Measurements from ENCODE around the gene GALNT5. TPM values are rescaled to one million over a fixed set of nuclear protein-coding genes. Genes with fewer than 3 reads are reported as not detected.

GALNT5 gene
- total RNA-seq, 1 donor from 2014 or later: 1.7 TPM

GRCh38 chr2:157311706-157312105 is 54.2 kb downstream of the GALNT5 start:
- DNase-seq (ENCODE audit: extremely low spot score, unreplicated experiment): no peak
- TF ChIP-seq CTCF (conservative IDR thresholded peaks at IDR 0.05): no peak
- H3K27me3 Mint-ChIP-seq: peaks cover 4% of the 10 kb centered on the region
- no peaks in the 10 kb centered on the region for H3K36me3 Mint-ChIP-seq
- H3K27ac Mint-ChIP-seq: no peak overlapping the region
- no peaks in the 10 kb centered on the region for H3K4me1 Mint-ChIP-seq (ENCODE audit: unreplicated experiment)
- H3K4me3 Mint-ChIP-seq: no peak overlapping the region
- H3K9me3 Mint-ChIP-seq: no peaks in the 10 kb centered on the region

- DNase-seq (ENCODE audit: extremely low spot score, unreplicated experiment): no peak
- Mint-ChIP-seq H3K4me3 (no peak overlapping the region), H3K27ac (no peak overlapping the region), H3K36me3 (no peaks in the 10 kb centered on the region), H3K27me3 (no peaks in the 10 kb centered on the region), H3K4me1 (ENCODE audit: unreplicated experiment) (no peaks in the 10 kb centered on the region), H3K9me3 (no peaks in the 10 kb centered on the region)
- TF ChIP-seq CTCF (conservative IDR thresholded peaks at IDR 0.05): no peak
Observed at GRCh38 chr2:157312866-157313486, 55.5 kb downstream of the GALNT5 start.

GRCh38 chr2:157315901-157316300 is 58.4 kb downstream of the GALNT5 start:
- DNase-seq (ENCODE audit: extremely low spot score, unreplicated experiment): no peak
- Mint-ChIP-seq H3K4me3 (no peak overlapping the region), H3K9me3 (no peaks in the 10 kb centered on the region), H3K27me3 (no peaks in the 10 kb centered on the region), H3K36me3 (no peaks in the 10 kb centered on the region), H3K27ac (no peak overlapping the region), H3K4me1 (ENCODE audit: unreplicated experiment) (no peaks in the 10 kb centered on the region)
- TF ChIP-seq CTCF (conservative IDR thresholded peaks at IDR 0.05): no peak

GRCh38 chr2:157318884-157319283 is 61.4 kb downstream of the GALNT5 start:
- Mint-ChIP-seq H3K27me3 (no peaks in the 10 kb centered on the region), H3K27ac (no peak overlapping the region), H3K36me3 (no peaks in the 10 kb centered on the region), H3K9me3 (no peaks in the 10 kb centered on the region), H3K4me3 (no peak overlapping the region), H3K4me1 (ENCODE audit: unreplicated experiment) (no peaks in the 10 kb centered on the region)
- no peak for DNase-seq (ENCODE audit: extremely low spot score, unreplicated experiment)
- no peak for TF ChIP-seq CTCF (conservative IDR thresholded peaks at IDR 0.05)

GRCh38 chr2:157319795-157320194 is 62.3 kb downstream of the GALNT5 start:
- Mint-ChIP-seq H3K4me1 (ENCODE audit: unreplicated experiment) (no peaks in the 10 kb centered on the region), H3K4me3 (no peak overlapping the region), H3K9me3 (no peaks in the 10 kb centered on the region), H3K27me3 (no peaks in the 10 kb centered on the region), H3K36me3 (no peaks in the 10 kb centered on the region), H3K27ac (no peak overlapping the region)
- TF ChIP-seq CTCF (conservative IDR thresholded peaks at IDR 0.05): no peak
- DNase-seq (ENCODE audit: extremely low spot score, unreplicated experiment): no peak

- no peak for DNase-seq (ENCODE audit: extremely low spot score, unreplicated experiment)
- H3K4me3 Mint-ChIP-seq: no peak overlapping the region
- no peaks in the 10 kb centered on the region for H3K27me3 Mint-ChIP-seq
- no peak overlapping the region for H3K27ac Mint-ChIP-seq
- no peaks in the 10 kb centered on the region for H3K36me3 Mint-ChIP-seq
- TF ChIP-seq CTCF (conservative IDR thresholded peaks at IDR 0.05): no peak
- no peaks in the 10 kb centered on the region for H3K4me1 Mint-ChIP-seq (ENCODE audit: unreplicated experiment)
- no peaks in the 10 kb centered on the region for H3K9me3 Mint-ChIP-seq
Observed at GRCh38 chr2:157320409-157320808, 62.9 kb downstream of the GALNT5 start.

All from type B pancreatic cell (in vitro differentiated cells).